Activated CD4-positive, alpha-beta T cell treated with anti-CD3 and anti-CD28 coated beads, Interleukin-2, amount 10 ng/mL, durations not matched to agents 7 days and 5 days (primary cell): ENCODE measurements around the gene NEU1. TPM values are rescaled to one million over a fixed set of nuclear protein-coding genes. Genes with fewer than 3 reads are reported as not detected.
"Not testable (repeated sequence)": the region's sequence is repeated elsewhere in the genome, so short reads cannot be mapped to it uniquely, and the experiment has no call there.

Experiments used
- CTCF ChIA-PET: fragments of 350-600 bp; sonication (Branson Sonifier 250); formaldehyde crosslinking; loops from one replicate; lab custom pipeline; 2021; ENCODE audit warnings: antibody characterized with exemption; lab: Charles Lee
- POLR2A ChIA-PET: fragments of 350-600 bp; sonication (Branson Sonifier 250); formaldehyde crosslinking; loops from one replicate; lab custom pipeline; 2021; ENCODE audit warnings: antibody characterized with exemption; lab: Charles Lee
- DNase-seq: peaks from one replicate; pipeline ENCODE4 v3.0.0-alpha.2; 2020
- H3K27ac Mint-ChIP-seq: one replicate; pipeline ENCODE4 v1.8.0; 2021; ENCODE audit warnings: mild to moderate bottlenecking, moderate library complexity, mixed read lengths
- H3K27me3 Mint-ChIP-seq: one replicate; pipeline ENCODE4 v1.8.0; 2021; ENCODE audit warnings: mixed read lengths
- H3K36me3 Mint-ChIP-seq: one replicate; pipeline ENCODE4 v1.8.0; 2021; ENCODE audit warnings: low read depth, mixed read lengths
- H3K4me1 Mint-ChIP-seq: one replicate; pipeline ENCODE4 v1.8.0; 2021; ENCODE audit warnings: mixed read lengths
- H3K4me3 Mint-ChIP-seq: one replicate; pipeline ENCODE4 v1.8.0; 2021; ENCODE audit warnings: mild to moderate bottlenecking, moderate library complexity, mixed read lengths
- H3K9me3 Mint-ChIP-seq: one replicate; pipeline ENCODE4 v1.8.0; 2021; ENCODE audit warnings: mixed read lengths
- total RNA-seq, 2 experiments: library from RNA; stranded (reverse); gene quantifications; one replicate each; pipeline ENCODE4 v1.2.3, GENCODE V29; 2021

NEU1 gene
- total RNA-seq, 2 experiments from 2014 or later, result 16.7 to 17.0 TPM

DNA sequence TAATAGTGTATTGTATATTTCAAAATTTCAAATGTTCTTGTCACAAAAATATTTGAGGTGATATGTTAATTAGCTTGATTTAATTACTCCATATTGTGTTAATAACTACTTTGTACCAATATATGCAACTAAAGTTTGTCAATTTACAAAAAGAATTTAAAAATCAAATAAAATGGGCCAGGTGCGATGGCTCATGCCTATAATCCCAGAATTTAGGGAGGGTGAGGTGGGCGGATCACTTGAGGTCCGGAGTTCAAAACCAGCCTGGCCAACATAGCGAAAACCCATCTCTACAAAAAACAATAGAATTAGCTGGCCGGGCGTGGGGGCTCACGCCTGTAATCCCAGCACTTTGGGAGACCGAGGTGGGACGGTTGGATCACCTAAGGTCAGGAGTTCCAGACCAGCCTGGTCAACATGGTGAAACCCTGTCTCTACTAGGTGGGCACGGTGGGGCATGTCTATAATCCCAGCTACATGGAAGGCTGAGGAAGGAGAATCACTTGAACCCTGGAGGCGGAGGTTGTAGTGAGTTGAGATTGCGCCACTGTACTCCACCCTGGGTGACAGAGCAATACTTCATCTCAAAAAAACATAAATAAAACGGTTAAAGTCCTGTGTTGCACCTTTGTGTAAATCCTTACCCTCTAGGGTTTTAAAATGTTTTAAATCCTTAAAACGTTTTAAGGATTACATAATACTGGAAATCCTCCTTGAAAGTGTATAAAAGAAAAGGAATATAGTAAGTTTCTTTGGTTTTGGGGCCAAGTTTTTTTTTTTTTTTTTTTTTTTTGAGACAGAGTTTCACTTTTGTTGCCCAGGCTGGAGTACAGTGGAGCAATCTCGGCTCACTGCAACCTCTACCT is 31.0 kb downstream of the NEU1 start:
- peaks cover 27% of the 10 kb centered on the region for H3K36me3 Mint-ChIP-seq
- H3K4me1 Mint-ChIP-seq, result peaks cover 31% of the 10 kb centered on the region
- peak overlapping the region; percentile 19 for H3K27ac Mint-ChIP-seq
- DNase-seq, result no peak
- CTCF ChIA-PET, result interaction anchor here (0.6 to 2.6 kb wide), 10 partner anchors 12 to 530 kb away, joined by 3 to 14 read pairs (median 6); partner anchors contain the start of genes BAG6, MSH5 and VARS1
- no peaks in the 10 kb centered on the region for H3K27me3 Mint-ChIP-seq
- peak overlapping the region; percentile 97 for H3K4me3 Mint-ChIP-seq
- POLR2A ChIA-PET, result interaction anchor here (0.7 kb wide), 2 partner anchors 140 to 1791 kb away, joined by 3 read pairs; no protein-coding TSS in a partner anchor
- H3K9me3 Mint-ChIP-seq, result no peaks in the 10 kb centered on the region

DNA sequence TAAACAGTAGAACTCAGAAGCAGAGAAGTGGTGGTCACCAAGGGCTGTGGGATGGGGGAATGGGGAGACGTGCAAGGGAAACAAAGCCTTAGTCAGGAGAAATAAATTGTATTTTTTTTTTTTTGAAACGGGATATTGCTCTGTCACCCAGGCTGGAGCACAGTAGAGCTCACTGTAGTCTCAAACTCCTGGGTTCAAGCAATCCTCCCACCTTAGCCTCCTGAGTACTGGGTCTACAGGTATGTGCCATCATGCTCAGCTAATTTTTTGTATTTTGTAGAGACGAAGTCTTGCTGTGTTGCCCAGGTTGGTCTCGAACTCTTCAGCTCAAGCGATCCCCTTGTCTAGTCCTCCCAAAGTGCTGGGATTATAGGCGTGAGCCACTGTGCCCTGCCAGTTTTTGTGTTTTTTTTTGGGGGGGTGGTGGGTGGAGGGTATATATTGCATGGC is 31.7 kb downstream of the NEU1 start:
- Mint-ChIP-seq H3K27ac (peak overlapping the region; percentile 89), H3K36me3 (peaks cover 20% of the 10 kb centered on the region), H3K4me1 (peaks cover 31% of the 10 kb centered on the region), H3K27me3 (no peaks in the 10 kb centered on the region), H3K4me3 (peak overlapping the region; percentile 97), H3K9me3 (no peaks in the 10 kb centered on the region)
- ChIA-PET POLR2A (interaction anchor here (0.7 to 1.3 kb wide), 3 partner anchors 141 to 1791 kb away, joined by 3 read pairs; partner anchors contain the start of gene TNF), CTCF (interaction anchor here (0.6 to 2.6 kb wide), 13 partner anchors 10 to 531 kb away, joined by 3 to 14 read pairs (median 5); partner anchors contain the start of genes BAG6, LY6G5C, MSH5 and VARS1)
- DNase-seq, result no peak

- peaks cover 40% of the 10 kb centered on the region for H3K4me1 Mint-ChIP-seq
- peak overlapping the region; percentile 89 for H3K27ac Mint-ChIP-seq
- DNase-seq, result no peak
- no peaks in the 10 kb centered on the region for H3K27me3 Mint-ChIP-seq
- no peaks in the 10 kb centered on the region for H3K9me3 Mint-ChIP-seq
- peaks cover 13% of the 10 kb centered on the region for H3K36me3 Mint-ChIP-seq
- ChIA-PET CTCF (interaction anchor here (0.6 to 2.6 kb wide), 20 partner anchors 9 to 413 kb away, joined by 3 to 14 read pairs (median 4); partner anchors contain the start of genes ABHD16A, BAG6, LY6G5C and MPIG6B), POLR2A (interaction anchor here (1.3 kb wide), 1 partner anchor 255 kb away, joined by 3 read pairs; the partner anchor contains the start of gene TNF)
- peak overlapping the region; percentile 97 for H3K4me3 Mint-ChIP-seq
Measured at GRCh38 chr6:31829633-31830283, 32.9 kb downstream of the NEU1 start.

DNA sequence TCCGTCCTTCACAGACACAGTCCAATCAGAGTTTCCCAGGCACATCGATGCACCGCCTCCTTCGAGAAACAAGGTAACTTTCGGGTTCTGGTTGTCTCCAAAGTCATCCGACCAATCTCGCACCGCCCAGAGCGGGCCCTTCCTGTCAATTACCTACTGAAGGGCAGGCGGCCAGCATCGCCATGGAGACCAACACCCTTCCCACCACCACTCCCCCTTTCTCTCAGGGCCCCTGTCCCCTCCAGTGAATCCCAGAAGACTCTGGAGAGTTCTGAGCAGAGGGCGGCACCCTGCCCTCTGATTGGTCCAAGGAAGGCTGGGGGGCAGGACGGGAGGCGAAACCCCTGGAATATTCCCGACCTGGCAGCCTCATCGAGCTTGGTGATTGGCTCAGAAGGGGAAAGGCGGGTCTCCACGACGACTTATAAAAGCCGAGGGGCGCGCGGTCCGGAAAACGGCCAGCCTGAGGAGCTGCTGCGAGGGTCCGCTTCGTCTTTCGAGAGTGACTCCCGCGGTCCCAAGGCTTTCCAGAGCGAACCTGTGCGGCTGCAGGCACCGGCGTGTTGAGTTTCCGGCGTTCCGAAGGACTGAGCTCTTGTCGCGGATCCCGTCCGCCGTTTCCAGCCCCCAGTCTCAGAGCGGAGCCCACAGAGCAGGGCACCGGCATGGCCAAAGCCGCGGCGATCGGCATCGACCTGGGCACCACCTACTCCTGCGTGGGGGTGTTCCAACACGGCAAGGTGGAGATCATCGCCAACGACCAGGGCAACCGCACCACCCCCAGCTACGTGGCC is 35.1 kb downstream of the NEU1 start, which contains the start of gene HSPA1B:
Gene HSPA1B, plus strand, starts transcription at position 453 of the 794 bp plus-strand sequence. Its CDS starts 213 bp downstream, at position 666.
- CTCF ChIA-PET, result interaction anchor here (0.6 to 1.2 kb wide), 5 partner anchors 40 to 281 kb away, joined by 3 to 5 read pairs (median 3); partner anchors contain the start of gene ATP6V1G2
- Mint-ChIP-seq H3K36me3 (peaks cover 12% of the 10 kb centered on the region), H3K27me3 (no peaks in the 10 kb centered on the region), H3K4me3 (peak within 1 kb of the TSS; percentile 86), H3K4me1 (peaks cover 53% of the 10 kb centered on the region), H3K9me3 (no peaks in the 10 kb centered on the region), H3K27ac (peak within 1 kb of the TSS; percentile 96)
- POLR2A ChIA-PET, result interaction anchor here (0.6 to 2.4 kb wide), 6 partner anchors 29 to 257 kb away, joined by 3 to 9 read pairs (median 3); partner anchors contain the start of genes CLIC1 and GPANK1
- DNase-seq, result peak; percentile 97

DNA sequence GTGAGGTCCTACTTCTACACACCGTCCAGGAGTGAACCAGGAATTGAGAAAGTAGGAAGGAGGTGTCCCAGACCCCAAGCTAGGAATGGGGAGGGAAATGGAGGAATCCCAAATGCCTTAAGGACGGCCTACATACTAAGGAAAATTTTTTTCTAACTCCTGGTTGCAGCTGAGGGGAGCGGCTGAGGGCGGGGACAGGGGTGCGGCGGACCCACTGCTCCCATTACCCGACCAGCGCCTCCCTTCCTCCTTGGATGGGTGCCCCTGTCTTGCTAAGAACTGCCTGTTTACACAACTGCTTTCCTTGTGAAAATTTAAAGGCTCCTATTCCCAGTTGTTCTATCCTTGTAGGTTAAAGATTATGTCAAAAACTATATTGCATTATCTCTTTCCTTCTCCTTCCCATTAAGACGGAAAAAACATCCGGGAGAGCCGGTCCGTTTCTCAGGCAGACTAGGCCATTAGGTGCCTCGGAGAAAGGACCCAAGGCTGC is 35.8 kb downstream of the NEU1 start:
- H3K9me3 Mint-ChIP-seq, result no peaks in the 10 kb centered on the region
- no peak for DNase-seq
- ChIA-PET CTCF (interaction anchor here (0.8 to 1.2 kb wide), 4 partner anchors 12 to 281 kb away, joined by 3 read pairs; partner anchors contain the start of genes ATP6V1G2, HSPA1L and NEU1), POLR2A (interaction anchor here (0.6 to 2.4 kb wide), 4 partner anchors 28 to 257 kb away, joined by 3 to 9 read pairs (median 3); partner anchors contain the start of genes CLIC1 and GPANK1)
- peak overlapping the region; percentile 96 for H3K27ac Mint-ChIP-seq
- peaks cover 12% of the 10 kb centered on the region for H3K36me3 Mint-ChIP-seq
- H3K4me3 Mint-ChIP-seq, result peak overlapping the region; percentile 86
- peaks cover 58% of the 10 kb centered on the region for H3K4me1 Mint-ChIP-seq
- H3K27me3 Mint-ChIP-seq, result no peaks in the 10 kb centered on the region

GRCh38 chr6:31825553-31825952 is 37.1 kb downstream of the NEU1 start:
- peak overlapping the region; percentile 86 for H3K4me3 Mint-ChIP-seq
- no peak for DNase-seq
- ChIA-PET CTCF (interaction anchor here (0.6 to 1.2 kb wide), 2 partner anchors 37 to 74 kb away, joined by 3 read pairs; partner anchors contain the start of gene NEU1), POLR2A (no interaction called here)
- H3K4me1 Mint-ChIP-seq, result peaks cover 51% of the 10 kb centered on the region
- peaks cover 6% of the 10 kb centered on the region for H3K36me3 Mint-ChIP-seq
- H3K27ac Mint-ChIP-seq, result peak overlapping the region; percentile 96
- no peaks in the 10 kb centered on the region for H3K9me3 Mint-ChIP-seq
- H3K27me3 Mint-ChIP-seq, result no peaks in the 10 kb centered on the region

DNA sequence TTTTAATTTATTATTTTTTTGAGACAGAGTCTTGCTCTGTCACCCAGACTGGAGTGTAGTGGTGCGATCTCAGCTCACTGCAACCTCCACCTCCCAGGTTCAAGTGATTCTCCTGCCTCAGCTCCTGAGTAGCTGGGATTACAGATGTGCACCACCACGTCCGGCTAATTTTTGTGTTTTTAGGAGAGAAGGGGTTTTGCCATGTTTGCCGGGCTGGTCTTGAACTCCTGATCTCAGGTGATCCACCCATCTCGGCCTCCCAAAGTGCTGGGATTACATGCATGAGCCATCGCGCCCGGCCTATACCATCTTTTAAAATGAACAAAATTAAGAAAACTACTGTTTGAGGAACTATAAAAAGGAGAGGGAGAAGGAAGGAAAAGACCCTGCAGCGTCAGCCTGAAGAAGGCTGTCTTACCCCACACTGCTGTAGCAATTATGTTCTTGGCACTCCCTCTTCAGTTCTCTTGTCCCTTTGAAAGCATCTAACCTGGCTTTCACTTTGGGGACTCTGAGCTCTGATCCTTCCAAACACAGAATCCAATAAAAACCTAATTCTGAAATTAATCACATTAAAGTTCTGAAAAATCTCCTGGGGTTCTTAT is 38.9 kb downstream of the NEU1 start:
- ChIA-PET CTCF (interaction anchor here (1.3 to 1.8 kb wide), 3 partner anchors 27 to 94 kb away, joined by 4 to 7 read pairs (median 4); partner anchors contain the start of gene DDAH2), POLR2A (interaction anchor here (1.2 kb wide), 1 partner anchor 17 kb away, joined by 13 read pairs; the partner anchor contains the start of gene LSM2)
- H3K4me3 Mint-ChIP-seq, H3K36me3 Mint-ChIP-seq, H3K9me3 Mint-ChIP-seq, H3K27me3 Mint-ChIP-seq, H3K27ac Mint-ChIP-seq, DNase-seq: not testable (repeated sequence)
- H3K4me1 Mint-ChIP-seq, result peaks cover 58% of the 10 kb centered on the region

- peak; percentile 59 for DNase-seq
- no peaks in the 10 kb centered on the region for H3K9me3 Mint-ChIP-seq
- peak overlapping the region; percentile 93 for H3K4me3 Mint-ChIP-seq
- H3K36me3 Mint-ChIP-seq, result peaks cover 8% of the 10 kb centered on the region
- POLR2A ChIA-PET, result no interaction called here
- CTCF ChIA-PET, result interaction anchor here (1.1 to 1.8 kb wide), 5 partner anchors 9 to 84 kb away, joined by 3 to 7 read pairs (median 6); no protein-coding TSS in a partner anchor
- peaks cover 70% of the 10 kb centered on the region for H3K4me1 Mint-ChIP-seq
- no peaks in the 10 kb centered on the region for H3K27me3 Mint-ChIP-seq
- H3K27ac Mint-ChIP-seq, result peak overlapping the region; percentile 94
Measured at GRCh38 chr6:31822036-31822821, 40.4 kb downstream of the NEU1 start.

GRCh38 chr6:31821301-31822035 is 41.2 kb downstream of the NEU1 start:
- peak overlapping the region; percentile 94 for H3K27ac Mint-ChIP-seq
- peak; percentile 42 for DNase-seq
- POLR2A ChIA-PET, result no interaction called here
- CTCF ChIA-PET, result interaction anchor here (0.6 to 1.5 kb wide), 6 partner anchors 8 to 275 kb away, joined by 3 to 6 read pairs (median 4); partner anchors contain the start of gene ATP6V1G2
- H3K27me3 Mint-ChIP-seq, result no peaks in the 10 kb centered on the region
- no peaks in the 10 kb centered on the region for H3K9me3 Mint-ChIP-seq
- peaks cover 63% of the 10 kb centered on the region for H3K4me1 Mint-ChIP-seq
- H3K36me3 Mint-ChIP-seq, result peaks cover 8% of the 10 kb centered on the region
- H3K4me3 Mint-ChIP-seq, result peak overlapping the region; percentile 93
